Spinal cord (tissue), 10 donors: ENCODE data around the gene FKBP10. TPM values are rescaled to one million over a fixed set of nuclear protein-coding genes. Genes with fewer than 3 reads are reported as not detected.
A peak's percentile ranks its signal among the peaks of the same experiment; 100 is the strongest.
"Not testable (repeated sequence)": the region's sequence is repeated elsewhere in the genome, so short reads cannot be mapped to it uniquely, and the experiment has no call there.

ENCODE experiments used
- DNase-seq, 6 donors: peaks; one replicate each; pipeline versions ENCODE4 v3.0.0 to v3.0.0-alpha.2; 2013 to 2015; ENCODE audit warnings: low spot score in 6 of 6, low read depth in 4 of 6
- H3K27ac ChIP-seq: one replicate; pipeline ENCODE4 v1.5.1; 2013; ENCODE audit warnings: low read depth, low read length, control low read depth
- H3K27me3 ChIP-seq: one replicate; pipeline ENCODE4 v1.6.1; 2013; ENCODE audit warnings: low read length; ENCODE audit not compliant: control insufficient read depth, insufficient read depth
- H3K36me3 ChIP-seq: one replicate; pipeline ENCODE4 v1.6.1; 2013; ENCODE audit warnings: low read length; ENCODE audit not compliant: control insufficient read depth, insufficient read depth
- H3K4me1 ChIP-seq: one replicate; pipeline ENCODE4 v1.6.1; 2013; ENCODE audit warnings: low read length; ENCODE audit not compliant: control insufficient read depth, insufficient read depth
- H3K4me3 ChIP-seq: one replicate; pipeline ENCODE4 v1.5.1; 2013; ENCODE audit warnings: low read depth, low read length, control low read depth
- H3K9me3 ChIP-seq: one replicate; pipeline ENCODE4 v1.6.1; 2013; ENCODE audit warnings: low read length; ENCODE audit not compliant: control insufficient read depth, insufficient read depth
- WGBS: methylation state at CpG from one replicate; pipeline ENCODE4 v1.1.5; 2013; ENCODE audit warnings: missing lambda C conversion rate; ENCODE audit not compliant: insufficient coverage; 5-methylcytosine and 5-hydroxymethylcytosine counted together
- polyA plus RNA-seq, 2 donors: library from polyadenylated mRNA; unstranded; fragments of 120-200 nt; gene quantifications; one replicate each; pipeline ENCODE4 v1.2.1, GENCODE V29; 2013; ENCODE audit not compliant: insufficient read length in 2 of 2
- total RNA-seq, 2 donors: library from RNA; depleted of rRNA in 1 of 2; stranded (reverse); fragments of 120-200 nt in 1 of 2; fragments of >200 nt in 1 of 2; gene quantifications; one replicate each; pipeline versions ENCODE4 v1.2.3 to v1.2.4, GENCODE V29; 2013 to 2014
- donor health status: healthy.

FKBP10 gene
- total and polyA plus RNA-seq, 4 donors: 56.6 to 125 (median 87.2) TPM

DNA sequence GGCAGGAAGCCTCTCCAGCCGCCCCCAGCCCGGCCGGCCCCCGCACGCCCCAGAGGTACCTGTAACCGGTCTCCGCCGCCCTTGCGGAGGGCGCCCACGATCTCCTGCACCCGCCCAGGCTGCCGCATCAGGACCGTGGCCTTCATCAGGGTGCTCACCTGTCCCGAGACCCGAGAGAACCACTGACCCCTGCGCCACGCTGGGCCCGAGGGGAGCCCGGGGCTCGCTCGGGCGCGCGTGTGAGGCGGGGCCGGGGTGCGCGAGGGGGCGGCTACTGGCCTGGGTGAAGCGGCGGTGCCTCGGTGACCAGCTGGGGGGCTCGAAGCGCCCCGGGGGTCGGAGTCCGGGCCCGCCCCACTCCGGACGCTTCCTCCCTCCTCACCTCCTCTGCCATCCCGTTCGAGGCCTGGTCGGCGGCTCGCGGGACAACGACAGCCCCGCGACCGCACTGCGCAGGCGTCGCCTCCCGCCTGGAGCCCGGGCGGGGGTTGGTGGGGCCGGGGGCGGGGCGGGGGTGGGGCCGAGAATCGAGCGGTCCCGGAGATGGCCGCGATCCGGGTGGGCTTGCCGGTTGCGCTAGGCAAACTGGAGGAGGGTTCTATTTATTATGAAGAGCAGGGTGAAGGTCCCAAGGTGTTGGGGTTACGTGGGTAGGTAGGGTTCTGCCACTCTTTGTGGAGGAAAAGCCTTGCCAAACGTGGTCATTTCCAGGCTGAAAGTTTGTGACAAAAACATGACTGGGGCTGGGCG lies 23.2 kb downstream of the FKBP10 start, which contains the start of gene NT5C3B:
NT5C3B (minus strand) TSS at position 433 of the 750 bp plus-strand sequence; CDS start at position 394, 39 bp downstream.
- H3K27ac ChIP-seq: peak within 1 kb of the TSS; percentile 33
- 1% methylated on average over 54 of the region's 72 CpGs for WGBS
- peak in 4 of 6 donors; percentile 48 to 89 (median 71) for DNase-seq

DNA sequence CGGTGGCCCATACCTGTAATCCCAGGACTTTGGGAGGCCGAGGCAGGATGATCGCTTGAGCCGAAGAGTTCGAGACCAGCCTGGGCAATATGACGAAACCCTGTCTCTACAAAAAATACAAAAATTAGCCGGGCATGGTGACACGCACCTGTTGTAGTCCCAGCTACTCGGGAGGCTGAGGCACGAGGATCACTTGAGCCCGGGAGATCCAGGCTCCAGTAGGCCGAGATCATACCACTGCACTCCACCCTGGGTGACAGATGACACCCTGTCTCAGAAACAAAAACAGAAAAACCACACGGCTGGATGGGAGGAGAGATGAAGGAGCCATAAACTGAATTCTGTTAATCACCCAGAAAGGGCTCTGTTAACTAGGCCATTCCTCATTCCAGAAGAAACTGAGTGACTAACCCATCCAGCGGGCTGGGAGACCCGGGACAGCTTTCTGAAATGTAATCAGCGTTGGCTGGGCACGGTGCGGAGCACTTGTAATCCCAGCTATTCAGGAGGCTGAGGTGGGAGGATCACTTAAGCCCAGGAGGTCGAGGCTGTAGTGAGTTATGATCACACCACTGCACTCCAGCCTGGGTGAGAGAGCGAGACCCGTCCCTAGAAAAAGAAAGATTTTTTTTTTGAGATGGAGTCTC lies 23.9 kb downstream of the FKBP10 start:
- WGBS: 63% methylated on average over 16 of the region's 21 CpGs
- H3K9me3 ChIP-seq: no peaks in the 10 kb centered on the region
- H3K4me3 ChIP-seq: peak overlapping the region; percentile 80
- DNase-seq: no peak
- peaks cover 12% of the 10 kb centered on the region for H3K4me1 ChIP-seq
- H3K36me3 ChIP-seq: peaks cover 12% of the 10 kb centered on the region
- no peak overlapping the region for H3K27ac ChIP-seq
- H3K27me3 ChIP-seq: no peaks in the 10 kb centered on the region

More for the DNA sequence above, 23.2 kb downstream of the FKBP10 start, which contains the start of gene NT5C3B:
- H3K4me3 ChIP-seq: peak within 1 kb of the TSS; percentile 80
- H3K27me3 ChIP-seq: no peaks in the 10 kb centered on the region
- no peaks in the 10 kb centered on the region for H3K9me3 ChIP-seq
- peaks cover 19% of the 10 kb centered on the region for H3K36me3 ChIP-seq
- H3K4me1 ChIP-seq: peaks cover 12% of the 10 kb centered on the region

- H3K27ac ChIP-seq: no peak within 1 kb of the TSS
- no peaks in the 10 kb centered on the region for H3K9me3 ChIP-seq
- peaks cover 3% of the 10 kb centered on the region for H3K36me3 ChIP-seq
- H3K27me3 ChIP-seq: no peaks in the 10 kb centered on the region
- DNase-seq: no peak
- H3K4me3 ChIP-seq: no peak within 1 kb of the TSS
- H3K4me1 ChIP-seq: peaks cover 12% of the 10 kb centered on the region
- 92% methylated on average over 9 of the region's 15 CpGs for WGBS
These were observed 25.1 kb downstream of the FKBP10 start, which contains the start of gene KLHL10 for GRCh38 chr17:41837761-41838538. Gene KLHL10, plus strand, starts transcription at chr17:41837825. Its CDS starts 108 bp downstream, at chr17:41837933.

DNA sequence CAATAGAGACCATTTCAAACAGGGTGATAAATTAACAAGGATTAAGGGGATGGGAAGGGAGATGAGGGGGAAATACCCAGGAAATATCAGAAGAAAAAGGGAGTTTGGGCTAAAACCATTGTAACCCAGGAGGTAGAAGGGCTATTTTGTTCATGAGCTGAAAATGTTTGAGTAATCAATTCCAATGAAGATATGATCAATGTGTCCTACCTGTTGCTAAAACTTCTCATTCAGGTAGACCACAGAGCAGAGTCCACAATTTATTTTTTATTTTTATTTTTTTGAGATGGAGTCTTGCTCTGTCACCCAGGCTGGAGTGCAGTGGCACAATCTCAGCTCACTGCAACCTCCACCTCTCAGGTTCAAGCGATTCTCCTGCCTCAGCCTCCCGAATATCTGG lies 26.6 kb downstream of the FKBP10 start:
- H3K36me3 ChIP-seq, H3K9me3 ChIP-seq, H3K4me3 ChIP-seq, DNase-seq, H3K27ac ChIP-seq, H3K27me3 ChIP-seq: not testable (repeated sequence)
- no CpG with 5 or more reads among the region's 2 CpGs for WGBS
- peaks cover 12% of the 10 kb centered on the region for H3K4me1 ChIP-seq

DNA sequence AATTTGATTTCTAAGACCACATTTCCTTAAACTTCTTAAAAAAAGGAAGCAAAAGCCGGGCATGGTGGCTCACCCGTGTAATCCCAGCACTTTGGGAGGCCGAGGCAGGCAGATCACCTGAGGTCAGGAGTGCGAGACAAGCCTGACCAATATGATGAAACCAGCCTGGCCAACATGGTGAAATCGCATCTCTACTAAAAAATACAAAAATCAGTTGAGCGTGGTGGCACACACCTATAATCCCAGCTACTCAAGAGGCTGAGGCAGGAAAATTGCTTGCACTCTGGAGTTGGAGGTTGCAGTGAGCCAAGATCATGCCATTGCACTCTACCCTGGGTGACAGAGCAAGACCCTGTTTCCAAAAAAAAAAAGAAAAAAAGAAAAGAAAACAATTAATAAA lies 28.0 kb downstream of the FKBP10 start:
- 88% methylated on average over 5 of the region's 6 CpGs for WGBS
- H3K9me3 ChIP-seq, H3K36me3 ChIP-seq, H3K4me3 ChIP-seq, H3K27me3 ChIP-seq, H3K27ac ChIP-seq, H3K4me1 ChIP-seq, DNase-seq: not testable (repeated sequence)

DNA sequence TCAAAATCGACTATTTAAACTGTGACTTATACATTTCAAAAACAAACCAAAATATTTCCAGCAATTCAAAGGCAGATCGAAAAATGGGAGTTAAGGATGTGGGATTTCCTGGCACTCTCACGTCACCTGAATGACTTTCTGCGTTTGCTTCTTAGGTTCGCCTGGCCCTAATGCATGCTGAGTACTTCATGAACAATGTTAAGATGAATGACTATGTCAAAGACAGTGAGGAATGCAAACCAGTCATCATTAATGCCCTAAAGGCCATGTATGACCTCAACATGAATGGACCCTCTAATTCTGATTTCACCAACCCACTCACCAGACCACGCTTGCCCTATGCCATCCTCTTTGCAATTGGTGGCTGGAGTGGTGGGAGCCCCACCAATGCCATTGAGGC lies 32.2 kb downstream of the FKBP10 start:
- no peaks in the 10 kb centered on the region for H3K36me3 ChIP-seq
- H3K27ac ChIP-seq: no peak overlapping the region
- no peaks in the 10 kb centered on the region for H3K9me3 ChIP-seq
- WGBS: no CpG with 5 or more reads among the region's 6 CpGs
- DNase-seq: no peak
- no peaks in the 10 kb centered on the region for H3K4me1 ChIP-seq
- H3K4me3 ChIP-seq: no peak overlapping the region
- H3K27me3 ChIP-seq: no peaks in the 10 kb centered on the region

- WGBS: no CpG with 5 or more reads among the region's 4 CpGs
- Histone ChIP-seq H3K4me3 (no peak overlapping the region), H3K27me3 (no peaks in the 10 kb centered on the region), H3K36me3 (peaks cover 7% of the 10 kb centered on the region), H3K9me3 (no peaks in the 10 kb centered on the region), H3K4me1 (no peaks in the 10 kb centered on the region), H3K27ac (no peak overlapping the region)
- no peak for DNase-seq
These were observed 36.0 kb downstream of the FKBP10 start for GRCh38 chr17:41848788-41849187.

DNA sequence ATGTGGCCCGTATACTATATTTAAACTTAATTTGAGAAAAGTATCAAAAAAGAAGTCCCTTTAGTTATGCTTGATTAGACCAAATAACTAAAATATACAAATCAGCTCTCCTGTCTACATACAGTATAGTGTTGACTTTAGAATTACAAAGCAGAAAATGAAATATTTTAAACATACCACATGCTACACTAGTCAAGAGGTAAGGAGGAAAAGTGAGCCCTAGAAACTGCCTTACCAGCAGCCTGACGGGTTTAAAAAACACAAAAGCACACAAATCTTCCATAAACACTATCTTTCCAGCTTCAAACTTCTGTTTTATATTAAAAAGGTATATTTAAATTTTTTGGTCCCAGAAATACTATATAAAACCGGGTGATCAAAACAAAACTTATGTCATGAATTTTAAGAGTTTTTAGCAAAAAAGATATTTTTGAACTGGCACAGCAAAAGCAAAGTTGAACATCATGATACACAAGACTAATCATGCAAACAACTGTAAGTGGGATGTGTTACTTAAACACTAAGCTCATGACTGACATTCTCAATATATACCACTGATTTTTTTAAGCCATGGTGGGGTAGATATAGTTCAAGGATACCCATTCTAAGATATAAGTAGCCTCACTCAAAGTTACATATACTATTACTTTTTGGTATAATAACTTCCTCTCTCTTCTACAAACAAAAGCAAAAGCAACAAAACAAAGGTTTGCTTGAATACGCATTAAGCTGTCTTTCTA lies 36.6 kb downstream of the FKBP10 start:
- DNase-seq: no peak
- 100% methylated on average over 1 of the region's 4 CpGs for WGBS
- H3K4me1 ChIP-seq: no peaks in the 10 kb centered on the region
- H3K4me3 ChIP-seq: no peak overlapping the region
- peaks cover 7% of the 10 kb centered on the region for H3K36me3 ChIP-seq
- no peaks in the 10 kb centered on the region for H3K27me3 ChIP-seq
- H3K27ac ChIP-seq: no peak overlapping the region
- no peaks in the 10 kb centered on the region for H3K9me3 ChIP-seq

- peaks cover 11% of the 10 kb centered on the region for H3K36me3 ChIP-seq
- not testable (repeated sequence) for H3K27ac ChIP-seq, H3K27me3 ChIP-seq, H3K9me3 ChIP-seq, DNase-seq, H3K4me1 ChIP-seq, H3K4me3 ChIP-seq
- 100% methylated on average over 2 of the region's 14 CpGs for WGBS
These were observed 38.6 kb downstream of the FKBP10 start for GRCh38 chr17:41851382-41851781.
